ENCODE data around the gene DPM1.

DPM1 gene

DNA sequence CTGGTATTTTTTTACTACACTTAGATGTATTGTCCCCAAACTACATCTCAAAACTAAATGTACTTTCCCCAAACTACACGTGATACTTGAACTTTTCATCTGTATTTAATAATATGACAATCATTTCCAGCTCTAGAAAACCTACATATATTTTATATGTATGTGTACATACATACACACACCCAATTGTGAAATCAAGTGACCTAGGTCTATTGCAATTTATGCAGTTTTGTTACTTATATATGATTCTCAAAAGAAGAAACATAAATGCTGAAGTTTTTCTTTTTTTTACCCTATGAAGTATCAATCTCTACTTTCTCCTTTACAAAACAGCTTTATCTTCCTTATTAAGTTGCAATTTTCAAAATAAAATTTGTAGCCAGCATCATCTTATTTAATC is 31.8 kb downstream of the DPM1 start:
- no peak overlapping the region for H3K4me3 ChIP-seq (ENCODE audit: low read depth, low read length)
- in situ Hi-C loops (cut with HindIII; ENCODE audit: low sequenced_read_pairs) = no loop called here
- no peak for DNase-seq (ENCODE audit: low read depth, low spot score)
- TF ChIP-seq, protein P1, sequence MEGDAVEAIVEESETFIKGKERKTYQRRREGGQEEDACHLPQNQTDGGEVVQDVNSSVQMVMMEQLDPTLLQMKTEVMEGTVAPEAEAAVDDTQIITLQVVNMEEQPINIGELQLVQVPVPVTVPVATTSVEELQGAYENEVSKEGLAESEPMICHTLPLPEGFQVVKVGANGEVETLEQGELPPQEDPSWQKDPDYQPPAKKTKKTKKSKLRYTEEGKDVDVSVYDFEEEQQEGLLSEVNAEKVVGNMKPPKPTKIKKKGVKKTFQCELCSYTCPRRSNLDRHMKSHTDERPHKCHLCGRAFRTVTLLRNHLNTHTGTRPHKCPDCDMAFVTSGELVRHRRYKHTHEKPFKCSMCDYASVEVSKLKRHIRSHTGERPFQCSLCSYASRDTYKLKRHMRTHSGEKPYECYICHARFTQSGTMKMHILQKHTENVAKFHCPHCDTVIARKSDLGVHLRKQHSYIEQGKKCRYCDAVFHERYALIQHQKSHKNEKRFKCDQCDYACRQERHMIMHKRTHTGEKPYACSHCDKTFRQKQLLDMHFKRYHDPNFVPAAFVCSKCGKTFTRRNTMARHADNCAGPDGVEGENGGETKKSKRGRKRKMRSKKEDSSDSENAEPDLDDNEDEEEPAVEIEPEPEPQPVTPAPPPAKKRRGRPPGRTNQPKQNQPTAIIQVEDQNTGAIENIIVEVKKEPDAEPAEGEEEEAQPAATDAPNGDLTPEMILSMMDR (IDR thresholded peaks at IDR 0.05; ENCODE audit: low read depth, low read length) = no peak

DNA sequence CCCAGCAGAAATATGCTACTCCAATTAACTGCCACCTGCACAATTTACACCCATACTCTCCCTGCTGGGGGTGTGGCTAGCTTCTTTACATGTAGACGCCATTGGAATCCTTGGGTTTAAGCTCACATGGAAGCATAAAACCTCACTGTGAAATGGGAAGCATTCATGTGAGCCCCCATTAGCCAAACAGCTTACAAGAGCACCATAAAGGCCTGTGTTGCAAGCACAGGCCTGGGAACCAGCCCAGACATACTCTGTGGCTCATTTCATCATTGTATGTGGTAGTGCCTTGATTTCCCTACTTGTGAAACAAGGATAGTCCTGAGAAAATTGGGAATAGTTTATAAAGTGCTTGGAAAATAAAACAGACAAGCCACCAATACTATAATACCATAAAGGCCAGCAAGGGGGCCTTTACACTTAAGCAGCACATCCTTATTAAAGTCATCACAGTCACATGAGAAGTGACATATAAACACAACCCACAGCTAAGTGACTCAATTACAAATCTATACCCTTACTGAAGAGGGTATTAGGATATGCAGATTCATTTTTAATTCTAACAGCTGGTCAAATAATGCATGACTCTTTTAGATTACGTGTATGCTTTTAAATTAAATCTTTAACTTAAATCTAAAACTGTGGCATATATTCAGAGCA is 33.9 kb downstream of the DPM1 start:
- in situ Hi-C loops (cut with HindIII; ENCODE audit: low sequenced_read_pairs) = no loop called here

DNA sequence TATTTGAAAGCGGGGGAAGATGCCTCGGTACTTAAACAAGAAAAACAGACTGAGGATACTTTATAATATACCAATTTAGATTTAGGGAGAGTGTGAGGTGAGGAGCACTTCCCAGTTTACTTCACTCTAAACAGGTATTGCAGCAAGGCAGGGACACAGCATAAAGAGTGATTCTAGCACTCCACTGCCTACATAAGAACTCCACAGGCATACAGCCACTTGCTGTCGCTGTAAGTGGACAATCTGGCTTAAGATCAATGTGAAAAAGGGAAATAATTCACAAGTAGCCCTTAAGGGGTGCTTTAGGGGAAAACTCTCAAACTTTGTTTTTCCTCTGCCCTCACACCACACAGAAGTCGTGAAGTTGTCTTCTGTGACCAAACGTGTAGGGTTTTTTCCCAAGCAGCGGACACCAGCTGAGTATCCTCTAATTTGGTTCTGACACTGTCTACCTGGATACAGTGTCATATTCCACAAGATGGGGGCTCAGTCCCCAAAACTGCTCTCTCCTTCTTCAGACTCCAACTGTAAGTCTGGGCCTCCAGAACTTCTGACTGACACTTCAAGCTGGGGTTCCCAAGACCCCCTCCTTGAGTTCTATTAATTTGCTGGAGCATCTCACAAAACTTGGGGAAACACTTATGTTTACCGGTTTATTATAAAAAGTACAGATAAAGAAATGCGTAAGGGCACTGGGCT is 36.4 kb downstream of the DPM1 start:
- in situ Hi-C loops (cut with HindIII; ENCODE audit: low sequenced_read_pairs) = no loop called here
- no peak for DNase-seq (ENCODE audit: low read depth, low spot score)
- no peak overlapping the region for H3K4me3 ChIP-seq (ENCODE audit: low read depth, low read length)
- TF ChIP-seq, protein P1 (IDR thresholded peaks at IDR 0.05; ENCODE audit: low read depth, low read length) = no peak

More for the DNA sequence above, 33.9 kb downstream of the DPM1 start:
- TF ChIP-seq, protein P1 (IDR thresholded peaks at IDR 0.05; ENCODE audit: low read depth, low read length) = no peak
- no peak overlapping the region for H3K4me3 ChIP-seq (ENCODE audit: low read depth, low read length)
- DNase-seq (ENCODE audit: low read depth, low spot score) = no peak

DNA sequence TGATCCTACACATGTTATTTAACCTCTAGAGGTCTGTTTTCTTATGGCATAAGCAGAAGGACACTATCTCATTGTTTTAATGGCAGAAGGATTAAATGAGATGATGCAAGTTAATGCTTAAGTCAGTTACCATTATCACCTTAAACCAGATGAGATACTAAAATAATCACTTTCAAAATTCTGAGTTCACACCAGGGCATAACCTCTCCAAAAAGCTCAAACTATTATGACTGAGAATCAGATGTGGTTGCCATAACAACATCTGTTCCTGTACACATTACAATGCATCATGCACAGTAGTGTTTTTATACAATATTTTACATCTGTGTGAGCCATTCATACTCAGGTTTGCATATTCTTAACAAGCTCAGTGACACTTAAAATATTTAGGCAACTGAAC is 37.3 kb downstream of the DPM1 start:
- no peak for DNase-seq (ENCODE audit: low read depth, low spot score)
- TF ChIP-seq, protein P1 (IDR thresholded peaks at IDR 0.05; ENCODE audit: low read depth, low read length) = no peak
- in situ Hi-C loops (cut with HindIII; ENCODE audit: low sequenced_read_pairs) = no loop called here
- no peak overlapping the region for H3K4me3 ChIP-seq (ENCODE audit: low read depth, low read length)

DNA sequence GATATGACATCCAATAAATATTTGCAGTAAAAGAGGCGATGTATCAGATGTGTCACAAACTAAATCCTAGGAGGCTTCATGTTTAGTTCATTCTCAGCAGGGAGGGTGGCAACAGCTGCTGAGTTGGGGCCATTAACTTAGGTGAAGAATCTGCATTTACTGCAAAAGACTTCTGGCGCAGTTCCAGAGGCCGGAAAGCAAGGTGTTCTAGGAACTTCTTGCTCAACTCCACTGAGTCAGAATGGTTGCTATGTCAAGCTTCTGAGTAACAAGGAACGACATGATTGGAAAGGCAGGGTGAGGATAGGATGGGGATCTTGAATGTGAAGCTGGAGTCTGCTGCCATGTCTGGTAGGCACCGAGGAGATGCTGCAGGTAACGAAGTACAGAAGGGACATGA is 38.8 kb downstream of the DPM1 start:
- DNase-seq (ENCODE audit: low read depth, low spot score) = peak; percentile 81
- in situ Hi-C loops (cut with HindIII; ENCODE audit: low sequenced_read_pairs) = no loop called here
- TF ChIP-seq, protein P1 (IDR thresholded peaks at IDR 0.05; ENCODE audit: low read depth, low read length) = no peak
- H3K4me3 ChIP-seq (ENCODE audit: low read depth, low read length) = no peak overlapping the region

DNA sequence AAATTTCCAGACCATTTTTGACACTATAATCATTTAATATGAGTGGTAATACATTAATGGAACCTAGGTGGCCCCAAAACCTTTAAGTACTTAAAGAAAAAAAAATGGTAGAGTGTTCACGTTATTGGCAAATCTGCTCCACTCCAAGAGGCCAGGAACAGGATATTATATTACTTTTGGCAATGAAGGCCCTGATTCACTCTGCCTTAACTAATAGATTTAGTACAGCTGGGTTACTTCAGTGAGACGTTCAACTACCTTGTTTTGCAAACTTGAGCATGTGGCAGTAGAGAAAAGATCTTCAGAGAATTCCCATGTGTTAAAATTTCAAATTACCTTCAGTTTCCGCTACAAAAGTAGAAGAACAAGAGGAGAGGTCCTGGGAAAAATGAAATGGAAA is 39.9 kb downstream of the DPM1 start:
- peak; percentile 47 for DNase-seq (ENCODE audit: low read depth, low spot score)
- in situ Hi-C loops (cut with HindIII; ENCODE audit: low sequenced_read_pairs) = no loop called here
- H3K4me3 ChIP-seq (ENCODE audit: low read depth, low read length) = no peak overlapping the region
- TF ChIP-seq, protein P1 (IDR thresholded peaks at IDR 0.05; ENCODE audit: low read depth, low read length) = no peak
